HG02571 (cell line): Measurements from ENCODE around the gene GDF11.

ENCODE experiments used
- ATAC-seq: cut with Tn5 transposase; IDR thresholded peaks from one replicate; pipeline ENCODE4 v1.9.1; 2021; ENCODE audit warnings: mild to moderate bottlenecking, moderate library complexity; ENCODE audit not compliant: unreplicated experiment

The GDF11 gene

DNA sequence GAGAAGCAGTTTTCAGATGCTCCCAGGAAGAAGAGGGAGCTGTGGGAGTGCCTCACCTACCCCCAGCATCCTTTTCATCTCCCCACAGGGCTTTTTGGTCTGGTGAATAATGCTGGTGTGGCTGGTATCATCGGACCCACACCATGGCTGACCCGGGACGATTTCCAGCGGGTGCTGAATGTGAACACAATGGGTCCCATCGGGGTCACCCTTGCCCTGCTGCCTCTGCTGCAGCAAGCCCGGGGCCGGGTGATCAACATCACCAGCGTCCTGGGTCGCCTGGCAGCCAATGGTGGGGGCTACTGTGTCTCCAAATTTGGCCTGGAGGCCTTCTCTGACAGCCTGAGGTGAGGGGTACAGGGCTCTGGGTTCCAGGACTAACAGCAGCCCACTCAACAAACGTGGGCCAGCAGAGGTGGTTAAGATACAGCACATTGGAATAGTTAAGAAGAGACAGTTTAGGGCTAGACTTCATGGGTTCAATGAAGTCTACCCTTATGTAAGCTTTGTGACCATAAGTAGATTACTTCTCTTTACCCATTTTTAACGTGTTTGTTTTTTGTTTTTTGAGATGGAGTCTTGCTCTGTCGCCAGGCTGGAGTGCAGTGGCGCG is 21.2 kb upstream of the GDF11 start:
- ATAC-seq = no peak

DNA sequence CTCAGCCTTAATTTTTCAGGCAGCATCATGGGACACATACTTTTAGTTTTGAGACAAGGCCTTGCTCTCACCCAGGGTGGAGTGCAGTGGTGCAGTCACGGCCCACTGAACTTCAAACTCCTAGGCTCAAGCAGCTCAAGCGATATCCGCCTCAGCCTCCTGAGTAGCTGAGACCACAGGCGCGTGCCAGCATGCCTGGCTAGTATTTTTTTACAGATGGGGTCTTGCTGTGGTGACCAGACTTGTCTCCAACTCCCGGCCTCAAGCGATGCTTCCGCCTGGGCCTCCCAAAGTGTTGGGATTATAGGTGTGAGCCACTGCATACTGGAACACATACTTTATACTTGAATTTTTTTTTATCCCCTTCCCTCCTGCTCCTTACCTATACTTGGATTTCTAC is 20.0 kb upstream of the GDF11 start:
- no peak for ATAC-seq

DNA sequence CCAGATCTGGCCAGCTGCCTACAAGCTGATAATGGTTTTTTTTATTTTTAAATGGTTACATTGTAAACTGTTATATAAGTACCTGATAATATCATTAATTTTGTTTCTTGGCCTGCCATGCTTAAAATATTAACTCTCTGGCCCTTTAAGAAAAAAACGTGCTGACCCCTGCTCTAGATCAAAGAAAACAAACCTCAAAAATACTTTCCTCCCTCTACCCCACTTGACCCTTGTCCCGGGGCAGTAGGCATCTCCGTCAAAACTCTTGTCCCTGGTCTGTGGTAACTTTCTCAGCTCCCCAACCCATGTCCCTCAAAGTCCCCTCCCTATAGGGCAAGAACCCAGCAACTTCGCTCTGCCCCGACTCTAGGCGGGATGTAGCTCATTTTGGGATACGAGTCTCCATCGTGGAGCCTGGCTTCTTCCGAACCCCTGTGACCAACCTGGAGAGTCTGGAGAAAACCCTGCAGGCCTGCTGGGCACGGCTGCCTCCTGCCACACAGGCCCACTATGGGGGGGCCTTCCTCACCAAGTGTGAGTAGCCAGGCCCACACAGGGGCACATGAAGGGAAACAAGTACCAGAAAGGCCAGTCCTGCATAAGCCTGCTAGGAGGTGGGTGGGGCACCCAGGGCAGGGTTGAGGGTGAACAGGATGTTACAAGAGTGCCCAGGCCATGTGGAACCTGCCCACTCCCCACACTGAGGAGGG is 19.3 kb upstream of the GDF11 start:
- ATAC-seq = no peak

DNA sequence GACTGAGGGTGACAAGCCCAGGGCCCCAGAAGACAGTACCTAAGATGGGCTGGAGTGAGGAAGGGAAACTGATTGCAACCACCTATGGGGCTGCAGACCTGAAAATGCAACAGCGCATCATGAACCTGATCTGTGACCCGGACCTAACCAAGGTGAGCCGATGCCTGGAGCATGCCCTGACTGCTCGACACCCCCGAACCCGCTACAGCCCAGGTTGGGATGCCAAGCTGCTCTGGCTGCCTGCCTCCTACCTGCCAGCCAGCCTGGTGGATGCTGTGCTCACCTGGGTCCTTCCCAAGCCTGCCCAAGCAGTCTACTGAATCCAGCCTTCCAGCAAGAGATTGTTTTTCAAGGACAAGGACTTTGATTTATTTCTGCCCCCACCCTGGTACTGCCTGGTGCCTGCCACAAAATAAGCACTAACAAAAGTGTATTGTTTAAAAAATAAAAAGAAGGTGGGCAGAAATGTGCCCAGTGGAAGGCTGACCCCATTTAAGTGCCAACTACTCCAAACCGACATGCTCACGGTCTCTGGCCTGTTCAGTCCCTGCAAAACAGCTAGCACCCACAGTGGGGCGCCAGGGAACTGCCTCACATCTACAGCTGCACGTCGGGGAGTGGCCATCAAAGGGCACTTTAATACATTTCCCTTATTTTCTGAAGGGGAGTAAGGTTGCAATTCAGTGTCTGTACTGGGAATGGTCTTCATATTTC is 18.5 kb upstream of the GDF11 start:
- no peak for ATAC-seq

DNA sequence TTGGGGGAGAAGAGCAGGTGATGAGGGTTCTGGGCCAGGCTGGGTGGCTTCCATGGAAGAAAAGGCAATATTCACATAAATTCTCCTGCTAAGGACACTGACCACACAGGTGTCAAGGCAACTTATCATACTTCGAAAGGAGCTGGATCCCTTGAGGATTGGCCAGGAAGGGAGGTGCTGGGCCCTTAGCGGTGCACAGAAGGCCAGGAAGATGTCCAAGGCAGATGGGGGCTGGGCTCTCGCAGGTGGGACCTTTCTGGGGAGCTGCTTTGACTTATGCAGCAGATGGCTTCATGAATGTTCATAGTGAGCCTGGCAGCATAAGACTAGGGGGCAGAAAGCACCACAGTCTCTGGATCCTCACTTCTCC is 18.0 kb upstream of the GDF11 start:
- ATAC-seq = no peak

DNA sequence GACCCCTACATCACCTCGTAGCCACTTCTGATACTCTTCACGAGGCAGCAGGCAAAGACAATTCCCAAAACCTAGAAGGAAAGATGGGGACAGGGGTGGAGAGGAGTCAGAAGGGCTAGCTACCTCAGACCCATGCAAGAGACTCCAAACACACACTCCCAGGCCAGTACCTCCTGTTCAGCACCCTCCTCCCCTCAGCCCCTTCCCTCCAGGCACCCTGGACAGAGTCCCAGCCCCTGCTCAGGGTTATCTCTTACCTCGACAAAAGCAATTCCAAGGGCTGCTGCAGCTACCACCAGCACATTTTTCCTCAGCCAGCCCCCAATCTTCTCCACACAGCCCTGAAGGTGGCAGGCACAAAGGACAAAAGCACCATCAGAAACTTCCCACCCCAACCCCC is 17.4 kb upstream of the GDF11 start:
- no peak for ATAC-seq

DNA sequence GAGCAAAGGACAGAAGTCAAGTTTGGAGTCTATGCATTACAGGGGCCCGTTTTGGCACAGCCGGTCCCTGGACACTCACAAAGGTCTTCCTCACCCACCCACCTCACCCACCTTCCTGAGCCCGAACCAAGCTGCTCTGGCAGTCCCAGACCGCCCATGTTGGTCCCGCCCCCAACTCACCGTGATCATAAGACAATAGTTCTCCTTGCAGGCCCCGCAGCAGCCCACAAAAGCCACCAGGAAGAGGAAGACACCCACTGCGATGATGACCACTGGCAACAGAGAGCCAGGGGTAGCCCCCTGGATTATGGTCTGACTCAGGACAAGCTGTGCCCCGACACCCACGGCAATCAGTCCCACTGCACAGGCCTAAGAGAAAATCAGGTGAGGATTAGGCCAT is 16.0 kb upstream of the GDF11 start:
- no peak for ATAC-seq

DNA sequence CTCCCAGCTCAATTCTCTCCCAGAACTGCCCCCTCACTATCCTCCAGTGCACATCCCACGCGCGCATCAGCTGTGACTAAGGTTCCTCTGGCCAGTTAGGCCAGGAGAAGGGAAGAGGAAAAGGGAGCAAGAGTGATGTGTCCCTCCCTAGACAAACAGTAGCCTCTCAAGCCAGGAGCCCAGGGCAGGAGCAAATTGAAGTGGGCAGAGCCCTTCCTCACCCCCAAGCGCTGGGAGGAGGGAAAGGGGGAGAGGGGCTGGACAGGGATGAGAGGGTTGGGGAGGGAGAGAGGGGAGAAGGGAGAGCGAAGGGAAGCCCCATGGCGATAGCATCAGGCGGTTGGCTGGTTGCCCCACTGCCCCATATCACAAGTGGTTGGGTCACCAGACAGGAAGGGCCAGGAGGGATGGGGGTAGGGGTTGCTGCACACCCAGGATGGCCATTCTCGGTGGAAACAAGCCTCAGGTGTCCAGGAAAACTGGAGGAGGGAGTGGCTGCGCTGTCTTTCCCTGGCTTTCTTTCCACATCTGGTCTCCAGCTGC is 15.2 kb upstream of the GDF11 start:
- no peak for ATAC-seq

DNA sequence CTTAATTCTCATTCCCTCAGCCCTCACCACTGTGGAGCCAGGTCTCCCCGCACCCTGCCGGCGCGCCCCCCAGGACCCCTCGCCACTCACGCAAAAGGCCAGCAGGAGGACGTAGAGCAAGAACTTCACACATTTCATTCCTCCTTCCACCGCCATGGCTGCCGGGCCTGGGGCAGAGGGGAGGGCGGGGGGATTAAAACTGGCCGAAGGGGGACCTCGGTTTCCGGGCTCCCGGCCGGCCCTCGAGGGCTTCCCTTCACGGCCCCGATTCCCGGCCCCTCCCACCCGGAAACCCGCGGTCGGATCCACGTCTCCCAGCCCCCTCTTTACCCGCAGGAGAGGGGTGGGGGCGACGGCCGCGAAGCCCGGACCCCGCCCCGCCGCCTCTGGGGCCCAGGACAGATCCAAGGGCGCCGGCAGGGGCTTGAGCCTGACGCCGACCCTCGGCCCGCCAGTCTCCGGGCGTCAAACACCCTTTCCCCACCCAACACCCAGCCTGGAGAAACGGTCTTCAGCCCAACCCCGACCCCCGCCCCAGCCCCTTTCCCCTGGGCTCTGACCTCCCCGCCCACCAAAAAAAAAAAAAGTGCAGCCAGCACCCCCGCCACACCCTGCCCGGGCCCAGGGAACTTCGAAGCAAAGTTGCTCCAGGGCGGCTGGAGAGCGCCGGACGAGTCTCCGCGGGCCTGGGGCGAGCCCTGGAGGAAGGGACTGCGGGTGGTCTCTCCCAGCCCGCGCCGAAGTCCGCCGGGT is 14.6 kb upstream of the GDF11 start:
- no peak for ATAC-seq

DNA sequence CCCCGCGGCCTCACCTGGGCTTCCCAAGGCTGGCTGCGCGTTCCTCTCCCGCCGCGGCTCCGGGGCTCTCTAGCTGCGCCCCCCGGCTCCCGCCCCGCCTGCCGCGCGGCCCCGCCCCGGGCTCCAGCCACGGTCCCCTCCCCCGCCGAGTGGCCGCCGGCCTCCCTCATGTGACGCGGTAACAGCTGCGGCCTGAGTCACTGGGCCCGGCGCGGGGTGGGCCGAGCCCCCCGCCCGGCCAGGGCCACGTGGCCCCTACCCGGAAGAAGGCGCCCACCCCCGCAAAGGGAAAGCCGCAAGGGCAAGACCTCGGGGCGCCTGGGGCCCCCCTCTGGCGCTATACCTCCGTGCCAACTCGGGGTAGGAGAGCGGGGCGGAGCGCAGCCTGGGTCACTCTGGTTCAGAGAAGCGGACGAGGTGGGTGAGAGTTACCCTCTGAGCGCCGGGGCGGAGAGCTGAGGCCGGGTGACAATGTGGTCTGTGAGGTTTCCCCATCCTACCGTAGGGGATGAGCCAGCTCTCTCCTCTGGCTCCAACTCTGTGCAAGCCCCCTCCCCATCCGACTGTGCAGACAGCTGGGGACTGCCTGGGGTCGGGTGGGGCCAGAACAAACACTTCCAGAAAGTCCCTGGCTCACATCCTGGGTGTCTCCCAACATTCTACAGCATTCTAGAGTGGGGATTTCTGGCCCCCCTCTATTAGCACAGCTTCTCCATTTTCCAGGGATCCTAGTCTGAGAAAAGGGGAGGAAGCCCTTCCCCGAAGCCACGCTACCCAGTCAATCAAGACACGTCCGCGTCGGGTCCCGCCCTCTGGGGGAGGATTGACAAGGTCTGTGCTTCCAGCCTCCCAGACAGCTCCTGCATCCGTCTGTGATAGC is 13.7 kb upstream of the GDF11 start, which contains the start of gene CD63:
CD63 (minus strand) TSS at position 71 of the 880 bp plus-strand sequence. CDS start 668 bp downstream, outside the sequence.
- ATAC-seq = peak; percentile 63

DNA sequence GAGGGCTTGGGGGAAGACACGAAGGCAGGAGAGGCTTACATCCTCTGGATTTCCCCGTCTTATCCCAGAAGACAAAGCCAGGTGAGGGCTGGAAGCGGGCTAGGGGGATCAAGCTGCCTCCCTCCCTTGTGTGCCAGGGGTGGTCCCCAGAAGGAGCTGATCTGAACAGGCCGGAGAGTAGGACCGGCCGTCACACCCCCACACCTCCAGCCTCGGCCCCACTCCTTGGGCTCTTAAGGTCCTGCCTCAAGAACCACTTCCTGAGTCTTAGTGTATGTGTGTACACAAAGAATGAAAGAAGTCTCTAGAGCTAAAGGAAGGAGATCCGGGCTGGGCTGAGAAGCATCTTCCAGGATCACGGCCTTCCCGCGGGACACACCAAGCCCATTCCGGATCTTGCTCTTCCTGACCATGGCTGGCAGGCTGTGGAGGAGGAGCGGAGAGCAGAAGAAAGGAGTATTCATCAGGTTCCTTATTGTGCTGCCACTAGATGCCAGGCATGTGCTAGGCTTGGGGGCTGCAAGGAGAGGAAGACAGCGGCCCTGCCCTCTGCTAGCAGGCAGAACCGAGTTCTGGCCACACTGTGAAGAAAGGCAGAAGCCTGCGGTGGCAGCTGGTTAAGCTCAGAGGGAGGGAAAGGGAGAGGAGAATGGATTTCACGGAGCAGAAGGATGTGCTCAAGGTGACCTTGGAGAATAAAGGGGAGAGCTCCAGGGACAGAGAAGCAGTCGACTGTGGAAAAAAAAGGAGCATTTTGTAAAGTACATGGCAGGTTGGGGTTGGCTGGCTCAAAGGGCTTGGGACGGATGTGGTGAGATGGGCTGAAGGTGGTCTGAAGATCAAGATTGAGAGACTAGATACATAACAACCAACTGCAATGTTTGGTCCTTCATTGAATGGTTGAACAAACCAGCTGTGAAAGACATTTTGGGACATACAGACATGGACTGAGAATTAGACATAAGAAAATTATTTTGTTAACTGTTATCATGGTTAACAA is 12.8 kb upstream of the GDF11 start:
- ATAC-seq = peak; percentile 27

DNA sequence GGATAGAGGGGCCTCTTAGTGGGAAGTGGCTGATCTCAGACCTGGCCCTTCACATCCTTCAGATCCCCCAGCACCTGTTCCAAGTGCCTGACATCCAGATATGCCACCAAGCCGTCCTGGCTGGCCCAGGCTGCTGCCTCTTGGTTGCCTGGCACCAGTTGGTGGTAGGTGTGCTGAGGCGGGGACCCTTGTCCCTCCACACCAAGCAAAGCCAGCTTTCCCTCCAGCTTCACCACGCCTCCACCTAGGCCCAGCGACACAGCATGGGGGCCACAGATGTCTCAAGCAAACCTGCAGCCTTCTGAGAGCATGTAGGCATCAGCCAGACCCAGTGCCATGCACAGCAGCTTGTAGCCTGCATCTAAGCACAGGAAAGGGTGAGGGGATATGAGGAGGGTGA is 10.6 kb upstream of the GDF11 start:
- no peak for ATAC-seq

DNA sequence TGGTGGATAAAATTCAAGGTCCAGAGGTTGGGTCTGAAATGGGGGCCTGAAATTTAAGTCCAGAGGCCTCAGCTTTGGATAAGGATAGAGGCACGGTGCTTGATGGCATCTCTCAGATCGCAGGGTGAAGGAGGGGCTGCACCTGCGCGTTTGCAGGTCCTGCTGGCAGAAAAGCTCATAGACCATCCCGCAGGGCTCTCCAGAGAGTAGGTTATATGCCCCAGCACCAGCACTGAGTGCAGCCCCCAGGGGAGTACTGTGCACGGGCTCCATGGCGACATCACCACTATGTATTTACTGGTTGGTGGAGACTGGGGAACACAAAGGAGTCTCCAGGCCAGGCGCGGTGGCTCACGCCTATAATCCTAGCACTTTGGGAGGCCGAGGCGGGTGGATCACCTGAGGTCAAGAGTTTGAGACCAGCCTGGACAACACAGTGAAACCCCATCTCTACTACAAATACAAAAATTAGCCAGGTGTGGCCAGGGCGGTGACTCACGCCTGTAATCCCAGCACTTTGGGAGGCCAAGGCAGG is 9.8 kb upstream of the GDF11 start:
- ATAC-seq = no peak

DNA sequence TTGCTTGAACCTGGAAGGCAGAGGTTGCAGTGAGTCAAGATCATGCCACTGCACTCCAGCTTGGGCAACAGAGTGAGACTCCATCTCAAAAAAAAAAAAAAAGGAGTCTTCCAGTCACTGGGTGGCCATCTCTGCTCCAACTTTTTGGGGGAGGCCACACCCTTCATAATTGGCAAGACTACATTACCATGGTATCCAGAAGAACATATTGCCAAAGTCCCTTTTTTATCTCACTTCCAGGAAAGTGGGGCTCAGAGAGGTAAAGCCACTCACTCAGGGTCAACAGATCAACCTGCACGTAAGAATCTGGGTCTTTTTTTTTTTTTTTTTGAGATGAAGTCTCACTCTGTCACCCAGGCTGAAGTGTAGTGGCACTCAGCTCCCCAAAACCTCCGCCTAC is 9.1 kb upstream of the GDF11 start:
- no peak for ATAC-seq

DNA sequence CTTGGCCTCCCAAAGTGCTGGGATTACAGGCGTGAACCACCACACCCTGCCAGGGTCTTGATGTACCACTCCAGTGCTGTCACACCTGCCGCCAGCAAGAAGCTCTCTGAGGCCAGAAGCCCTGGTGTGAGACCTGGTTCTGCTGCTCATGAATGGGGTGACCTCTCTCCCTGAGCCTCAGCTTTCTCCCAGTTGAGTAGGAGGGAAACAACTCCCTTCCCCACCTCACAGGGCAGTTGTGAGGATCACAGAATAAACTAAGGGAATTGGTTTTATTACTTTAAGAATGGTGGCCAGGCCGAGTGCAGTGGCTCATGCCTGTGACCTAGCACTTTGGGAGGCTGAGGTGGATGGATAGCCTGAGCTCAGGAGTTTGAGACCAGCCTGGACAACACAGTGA is 8.3 kb upstream of the GDF11 start:
- no peak for ATAC-seq

DNA sequence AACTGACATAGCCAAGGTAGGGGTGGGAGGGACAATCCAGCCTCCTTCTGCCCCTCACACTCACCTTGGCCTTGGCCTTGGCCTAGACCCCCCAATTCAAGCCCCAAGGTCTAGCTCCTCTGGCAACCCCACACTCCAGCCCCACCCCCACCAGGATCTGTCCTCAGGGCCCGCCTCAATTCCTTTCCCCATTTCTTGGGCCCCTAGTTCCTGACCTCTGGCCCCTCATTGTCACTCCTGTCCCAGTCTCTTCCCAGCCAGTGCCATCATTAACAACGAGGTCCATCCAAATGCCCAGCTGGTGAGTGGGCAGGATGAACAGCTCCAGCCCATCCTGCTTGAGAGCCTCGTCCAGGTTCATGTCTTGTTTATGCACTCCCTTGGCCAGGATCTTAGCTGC is 6.8 kb upstream of the GDF11 start:
- no peak for ATAC-seq

DNA sequence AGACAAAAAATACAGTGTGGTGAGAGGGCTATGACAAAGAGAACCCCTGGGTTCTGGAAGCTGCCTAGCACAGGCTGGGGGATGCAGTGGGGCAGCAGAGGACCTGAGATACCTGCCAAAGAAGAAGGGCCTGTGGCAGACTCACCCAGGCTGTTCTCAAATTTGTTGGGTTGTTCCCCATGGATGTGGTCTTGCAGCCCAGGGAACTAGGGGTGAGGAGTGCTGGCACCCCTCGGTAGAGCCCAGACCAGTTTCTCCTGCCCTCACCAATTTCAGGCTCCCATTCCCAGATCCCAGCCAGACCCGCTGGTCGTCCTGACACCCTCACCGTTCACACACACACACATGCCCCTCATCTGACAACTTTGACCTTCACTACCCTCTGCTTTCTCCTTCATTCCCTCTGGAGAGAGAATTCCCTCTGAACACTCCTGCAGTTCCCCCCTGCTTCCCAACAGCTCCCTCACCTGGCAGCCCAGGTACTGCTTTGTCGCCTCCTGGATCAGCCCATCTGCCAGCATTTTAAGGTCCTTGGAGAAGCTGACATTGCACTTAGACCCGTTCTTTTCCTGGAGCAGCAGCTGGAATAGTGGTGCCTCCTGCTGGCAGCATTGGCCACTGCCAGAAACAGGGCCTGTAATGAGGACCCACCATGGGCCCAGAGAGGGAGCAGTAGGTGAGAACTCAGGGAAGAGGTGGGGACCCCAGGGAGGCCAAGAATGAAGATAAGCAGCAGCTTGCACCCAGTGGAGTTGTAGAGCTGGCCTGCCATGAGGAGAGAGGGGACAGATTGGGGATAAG is 5.9 kb upstream of the GDF11 start:
- ATAC-seq = no peak

DNA sequence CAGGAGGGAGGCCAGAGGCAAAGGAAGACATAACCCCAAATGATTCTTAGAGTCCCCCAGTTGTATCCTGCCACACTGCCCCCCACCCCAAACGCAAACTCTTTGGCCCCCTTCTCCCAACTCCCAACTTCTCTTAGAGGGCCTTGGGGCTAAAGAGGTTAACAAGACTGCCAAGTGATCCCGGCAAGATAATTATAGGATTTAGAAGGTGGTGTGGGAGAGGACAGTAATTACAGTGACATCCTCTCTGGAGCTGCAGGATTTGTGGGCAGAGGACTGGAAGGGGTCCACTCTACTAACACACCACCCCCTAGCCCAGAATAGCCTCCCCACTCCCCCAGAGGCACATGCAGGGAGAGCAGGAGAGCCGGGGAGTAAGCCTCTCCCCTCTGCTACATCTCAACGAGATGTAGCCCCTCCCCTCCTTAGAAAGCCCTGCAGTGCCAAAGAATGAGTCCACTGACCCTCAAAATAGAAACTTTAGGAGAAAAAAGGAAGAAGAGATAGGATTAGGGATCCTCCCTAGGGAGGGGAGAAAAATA is 5.3 kb upstream of the GDF11 start:
- no peak for ATAC-seq
